ENCODE results near the gene UGT1A7. TPM values are rescaled to one million over a fixed set of nuclear protein-coding genes. Genes with fewer than 3 reads are reported as not detected.

The UGT1A7 gene
- total RNA-seq, 2 donors from 2014 or later, result 0.46 TPM; not detected in 1

DNA sequence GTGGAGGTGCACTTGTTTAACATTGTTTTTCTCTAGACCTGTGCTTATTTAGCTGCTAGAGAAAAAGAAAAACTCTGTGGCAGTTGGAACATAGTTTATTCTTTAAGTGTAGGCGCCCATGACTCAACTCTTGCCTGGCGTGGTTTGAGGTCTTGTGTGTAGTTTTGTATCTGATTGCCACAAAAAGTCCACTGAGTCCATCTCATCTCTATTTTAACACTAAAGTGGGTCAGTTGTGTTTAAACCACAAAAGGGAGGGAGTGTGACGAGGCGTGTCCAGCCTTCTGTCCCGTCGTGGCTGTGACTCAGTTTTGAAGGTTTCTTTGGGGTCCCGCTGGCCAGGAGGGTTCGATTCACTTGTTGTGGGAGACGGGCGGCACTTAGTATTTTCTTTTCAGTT lies 25.3 kb upstream of the UGT1A7 start:
- Histone ChIP-seq H3K27ac (no peak overlapping the region), H3K36me3 (no peaks in the 10 kb centered on the region), H3K4me1 (replicated peaks) (no peaks in the 10 kb centered on the region), H3K9me3 (no peaks in the 10 kb centered on the region), H3K27me3 (replicated peaks; ENCODE audit: insufficient read depth) (no peaks in the 10 kb centered on the region), H3K4me3 (no peak overlapping the region)
- 80% methylated on average over 10 of the region's 10 CpGs for WGBS
- TF ChIP-seq POLR2AphosphoS5 (IDR thresholded peaks at IDR 0.05), result no peak
- no peak for TF ChIP-seq POLR2A (IDR thresholded peaks at IDR 0.05)
- TF ChIP-seq CTCF (IDR thresholded peaks at IDR 0.05), result no peak
- intact Hi-C loops (cut with DNase I), result no loop called here
- DNase-seq (ENCODE audit: low spot score), result no peak

DNA sequence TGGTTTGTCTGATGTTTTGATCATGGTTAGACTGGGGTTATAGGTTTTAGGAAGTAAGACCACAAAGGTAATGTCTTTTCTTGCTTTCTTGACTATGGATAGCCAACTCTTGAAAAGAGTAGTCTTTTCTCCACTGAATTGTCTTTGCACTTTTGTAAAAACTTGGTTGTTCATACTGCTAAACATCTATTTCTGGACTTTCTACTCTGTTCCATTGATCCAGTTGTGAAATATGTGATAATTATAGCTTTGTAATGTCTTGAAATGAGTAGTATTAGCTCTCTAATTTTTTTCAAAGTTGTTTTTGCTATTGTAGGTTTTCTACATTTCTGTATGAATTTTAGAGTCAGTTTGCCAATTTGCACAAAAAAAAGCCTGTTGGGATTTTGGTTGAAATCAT lies 23.1 kb upstream of the UGT1A7 start:
- Histone ChIP-seq H3K27ac (no peak overlapping the region), H3K4me3 (no peak overlapping the region), H3K27me3 (replicated peaks; ENCODE audit: insufficient read depth) (no peaks in the 10 kb centered on the region), H3K9me3 (no peaks in the 10 kb centered on the region), H3K36me3 (no peaks in the 10 kb centered on the region), H3K4me1 (replicated peaks) (no peaks in the 10 kb centered on the region)
- intact Hi-C loops (cut with DNase I), result no loop called here
- TF ChIP-seq POLR2AphosphoS5 (IDR thresholded peaks at IDR 0.05) (no peak), CTCF (IDR thresholded peaks at IDR 0.05) (no peak), POLR2A (IDR thresholded peaks at IDR 0.05) (no peak)
- DNase-seq (ENCODE audit: low spot score), result no peak

DNA sequence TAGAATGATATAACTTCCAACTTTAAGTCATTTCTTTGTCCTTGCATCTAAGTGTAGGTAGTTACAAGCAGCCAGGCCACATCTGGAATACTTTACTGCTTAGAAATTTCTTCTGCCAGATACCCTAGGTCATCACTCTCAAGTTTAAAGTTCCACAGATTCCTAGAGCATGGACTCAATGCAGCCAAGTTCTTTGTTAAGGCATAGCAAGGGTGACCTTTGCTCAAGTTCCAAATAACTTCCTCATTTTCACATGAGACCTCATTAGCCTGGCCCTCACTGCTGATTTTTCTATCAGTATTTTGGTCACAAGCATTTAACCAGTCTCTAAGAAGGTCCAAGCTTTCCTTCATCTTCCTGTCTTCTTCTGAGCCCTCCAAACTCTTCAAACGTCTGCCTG lies 17.8 kb upstream of the UGT1A7 start:
- no peaks in the 10 kb centered on the region for H3K4me1 ChIP-seq (replicated peaks)
- H3K27ac ChIP-seq, result no peak overlapping the region
- intact Hi-C loops (cut with DNase I), result no loop called here
- no peaks in the 10 kb centered on the region for H3K36me3 ChIP-seq
- no peaks in the 10 kb centered on the region for H3K27me3 ChIP-seq (replicated peaks; ENCODE audit: insufficient read depth)
- no peak for TF ChIP-seq POLR2A (IDR thresholded peaks at IDR 0.05)
- no peak for TF ChIP-seq CTCF (IDR thresholded peaks at IDR 0.05)
- no peak for TF ChIP-seq POLR2AphosphoS5 (IDR thresholded peaks at IDR 0.05)
- no peak for DNase-seq (ENCODE audit: low spot score)
- H3K9me3 ChIP-seq, result no peaks in the 10 kb centered on the region
- H3K4me3 ChIP-seq, result no peak overlapping the region
- WGBS, result 63% methylated on average over 1 of the region's 1 CpG

GRCh38 chr2:233668605-233669260 lies 13.0 kb upstream of the UGT1A7 start:
- H3K4me3 ChIP-seq, result no peak overlapping the region
- intact Hi-C loops (cut with DNase I), result no loop called here
- no peaks in the 10 kb centered on the region for H3K9me3 ChIP-seq
- no peaks in the 10 kb centered on the region for H3K4me1 ChIP-seq (replicated peaks)
- H3K27ac ChIP-seq, result no peak overlapping the region
- DNase-seq (ENCODE audit: low spot score), result no peak
- TF ChIP-seq POLR2AphosphoS5 (IDR thresholded peaks at IDR 0.05), result no peak
- no peak for TF ChIP-seq POLR2A (IDR thresholded peaks at IDR 0.05)
- no peak for TF ChIP-seq CTCF (IDR thresholded peaks at IDR 0.05)
- 76% methylated on average over 4 of the region's 4 CpGs for WGBS
- no peaks in the 10 kb centered on the region for H3K27me3 ChIP-seq (replicated peaks; ENCODE audit: insufficient read depth)
- H3K36me3 ChIP-seq, result no peaks in the 10 kb centered on the region

All from prostate gland (tissue), 2 donors.